Fibroblast of lung (primary cell): ENCODE measurements around the gene SPP1.

Experiments used
- EZH2 ChIP-seq: IDR thresholded peaks from 2 replicates; pipeline ENCODE4 v1.5.1; 2012; ENCODE audit warnings: low read length, control low read depth, mild to moderate bottlenecking; ENCODE audit errors: missing control alignments
- TF ChIP-seq, protein P1 (sequence below), 2 donors: IDR thresholded peaks in 1 of 2; conservative IDR thresholded peaks in 1 of 2; 1 replicate in 1 of 2; 2 replicates in 1 of 2; pipeline ENCODE4 v1.5.1; 2011 to 2012; ENCODE audit warnings: low read length in 2 of 2, control low read depth in 1 of 2, inconsistent platforms in 1 of 2, low read depth in 1 of 2, mild to moderate bottlenecking in 1 of 2

DNA sequence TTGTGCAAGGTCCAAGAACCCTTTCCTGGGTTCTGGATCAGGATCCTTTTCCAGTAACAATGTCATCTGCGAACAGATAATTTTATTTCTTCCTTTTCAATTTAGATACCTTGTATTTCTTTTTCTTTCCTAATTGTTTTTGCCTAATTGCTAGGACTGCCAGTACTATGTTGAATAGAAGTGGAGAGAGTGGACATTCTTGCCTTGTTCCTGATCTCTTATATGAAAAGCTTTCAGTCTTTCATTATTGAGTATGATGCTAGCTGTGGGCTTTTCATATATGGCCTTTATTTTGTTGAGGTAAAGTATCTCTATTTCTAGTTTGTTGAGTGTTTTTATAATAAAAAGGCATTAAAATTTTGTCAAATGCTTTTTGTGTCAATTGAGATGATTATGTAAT, 42.2 kb upstream of the SPP1 start:
- TF ChIP-seq, protein P1, sequence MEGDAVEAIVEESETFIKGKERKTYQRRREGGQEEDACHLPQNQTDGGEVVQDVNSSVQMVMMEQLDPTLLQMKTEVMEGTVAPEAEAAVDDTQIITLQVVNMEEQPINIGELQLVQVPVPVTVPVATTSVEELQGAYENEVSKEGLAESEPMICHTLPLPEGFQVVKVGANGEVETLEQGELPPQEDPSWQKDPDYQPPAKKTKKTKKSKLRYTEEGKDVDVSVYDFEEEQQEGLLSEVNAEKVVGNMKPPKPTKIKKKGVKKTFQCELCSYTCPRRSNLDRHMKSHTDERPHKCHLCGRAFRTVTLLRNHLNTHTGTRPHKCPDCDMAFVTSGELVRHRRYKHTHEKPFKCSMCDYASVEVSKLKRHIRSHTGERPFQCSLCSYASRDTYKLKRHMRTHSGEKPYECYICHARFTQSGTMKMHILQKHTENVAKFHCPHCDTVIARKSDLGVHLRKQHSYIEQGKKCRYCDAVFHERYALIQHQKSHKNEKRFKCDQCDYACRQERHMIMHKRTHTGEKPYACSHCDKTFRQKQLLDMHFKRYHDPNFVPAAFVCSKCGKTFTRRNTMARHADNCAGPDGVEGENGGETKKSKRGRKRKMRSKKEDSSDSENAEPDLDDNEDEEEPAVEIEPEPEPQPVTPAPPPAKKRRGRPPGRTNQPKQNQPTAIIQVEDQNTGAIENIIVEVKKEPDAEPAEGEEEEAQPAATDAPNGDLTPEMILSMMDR (conservative IDR thresholded peaks at IDR 0.05 in 1 of 2, IDR thresholded peaks at IDR 0.05 in 1 of 2; ENCODE audit: low read depth in 1 of 2, low read length in 2 of 2), result no peak
- TF ChIP-seq EZH2, result no peak
